ENCODE results near the gene CFTR.
A peak's percentile ranks its signal among the peaks of the same experiment; 100 is the strongest.

The CFTR gene

DNA sequence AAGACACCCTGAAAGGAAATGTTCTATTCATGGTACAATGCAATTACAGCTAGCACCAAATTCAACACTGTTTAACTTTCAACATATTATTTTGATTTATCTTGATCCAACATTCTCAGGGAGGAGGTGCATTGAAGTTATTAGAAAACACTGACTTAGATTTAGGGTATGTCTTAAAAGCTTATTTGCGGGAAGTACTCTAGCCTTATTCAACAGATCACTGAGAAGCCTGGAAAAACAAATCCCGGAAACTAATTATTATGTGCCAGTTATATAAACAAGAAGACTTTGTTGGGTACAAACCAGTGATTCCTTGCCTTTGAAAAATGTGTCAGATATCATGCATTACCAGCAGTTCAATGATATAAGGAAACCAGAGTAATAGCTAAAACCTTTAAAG is 160.1 kb downstream of the CFTR start:
- in situ Hi-C loops (cut with HindIII; ENCODE audit: low sequenced_read_pairs): no loop called here
- no peak for DNase-seq (ENCODE audit: low read depth, low spot score)
- H3K4me3 ChIP-seq (ENCODE audit: low read depth, low read length): no peak overlapping the region
- TF ChIP-seq, protein P1, sequence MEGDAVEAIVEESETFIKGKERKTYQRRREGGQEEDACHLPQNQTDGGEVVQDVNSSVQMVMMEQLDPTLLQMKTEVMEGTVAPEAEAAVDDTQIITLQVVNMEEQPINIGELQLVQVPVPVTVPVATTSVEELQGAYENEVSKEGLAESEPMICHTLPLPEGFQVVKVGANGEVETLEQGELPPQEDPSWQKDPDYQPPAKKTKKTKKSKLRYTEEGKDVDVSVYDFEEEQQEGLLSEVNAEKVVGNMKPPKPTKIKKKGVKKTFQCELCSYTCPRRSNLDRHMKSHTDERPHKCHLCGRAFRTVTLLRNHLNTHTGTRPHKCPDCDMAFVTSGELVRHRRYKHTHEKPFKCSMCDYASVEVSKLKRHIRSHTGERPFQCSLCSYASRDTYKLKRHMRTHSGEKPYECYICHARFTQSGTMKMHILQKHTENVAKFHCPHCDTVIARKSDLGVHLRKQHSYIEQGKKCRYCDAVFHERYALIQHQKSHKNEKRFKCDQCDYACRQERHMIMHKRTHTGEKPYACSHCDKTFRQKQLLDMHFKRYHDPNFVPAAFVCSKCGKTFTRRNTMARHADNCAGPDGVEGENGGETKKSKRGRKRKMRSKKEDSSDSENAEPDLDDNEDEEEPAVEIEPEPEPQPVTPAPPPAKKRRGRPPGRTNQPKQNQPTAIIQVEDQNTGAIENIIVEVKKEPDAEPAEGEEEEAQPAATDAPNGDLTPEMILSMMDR (IDR thresholded peaks at IDR 0.05; ENCODE audit: low read depth, low read length): no peak

DNA sequence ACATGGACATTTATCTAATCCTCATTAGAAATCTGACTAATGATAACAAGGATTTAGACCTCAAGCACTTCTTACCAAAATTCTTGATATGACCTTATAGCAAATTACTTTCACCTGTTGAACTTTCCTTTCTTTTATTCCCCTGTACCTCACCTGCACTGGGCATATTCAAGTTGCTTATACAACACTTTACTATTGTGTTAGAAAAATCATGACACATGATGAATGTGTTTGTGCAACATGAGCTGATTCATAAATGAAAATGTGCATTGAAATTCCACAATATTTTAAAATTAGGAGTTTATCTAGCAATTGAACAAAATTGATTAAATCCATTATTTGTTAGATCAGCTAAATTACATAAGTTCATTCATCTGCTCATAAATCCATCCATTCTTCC is 160.6 kb downstream of the CFTR start:
- H3K4me3 ChIP-seq (ENCODE audit: low read depth, low read length): no peak overlapping the region
- in situ Hi-C loops (cut with HindIII; ENCODE audit: low sequenced_read_pairs): no loop called here
- DNase-seq (ENCODE audit: low read depth, low spot score): no peak
- TF ChIP-seq, protein P1 (IDR thresholded peaks at IDR 0.05; ENCODE audit: low read depth, low read length): no peak

DNA sequence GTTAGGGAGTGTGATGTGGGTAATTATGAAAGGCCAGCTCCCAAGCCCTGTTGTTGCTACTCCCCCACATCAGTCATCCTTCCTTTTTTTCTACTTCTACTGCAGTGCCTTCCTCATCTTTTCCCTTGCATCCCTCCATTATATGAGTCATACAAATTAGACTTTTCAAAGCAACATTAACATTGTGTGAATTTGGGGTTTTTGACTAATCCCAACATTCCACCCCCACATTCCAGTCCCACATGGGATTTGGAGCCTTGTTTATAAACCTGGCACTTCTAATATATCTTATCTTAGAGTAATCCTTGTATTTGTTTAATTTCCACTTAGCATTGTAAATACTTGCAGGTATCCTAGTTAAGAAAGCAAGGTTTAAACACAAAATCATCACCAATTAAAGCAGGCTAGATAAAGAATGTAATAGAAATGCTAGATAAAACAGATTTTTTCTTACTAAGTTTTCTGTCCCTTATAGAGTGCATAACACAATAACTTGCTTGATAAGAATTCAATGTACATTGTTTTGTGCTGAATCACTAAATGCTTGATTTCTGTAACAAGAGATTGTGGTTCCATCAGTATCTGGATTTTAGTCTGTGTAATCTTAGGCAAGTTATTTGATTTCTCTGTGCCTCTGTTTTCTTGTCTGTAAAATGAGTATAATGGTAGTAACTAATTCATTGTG is 165.8 kb downstream of the CFTR start:
- H3K4me3 ChIP-seq (ENCODE audit: low read depth, low read length): no peak overlapping the region
- DNase-seq (ENCODE audit: low read depth, low spot score): peak; percentile 69
- in situ Hi-C loops (cut with HindIII; ENCODE audit: low sequenced_read_pairs): no loop called here
- TF ChIP-seq, protein P1 (IDR thresholded peaks at IDR 0.05; ENCODE audit: low read depth, low read length): no peak

DNA sequence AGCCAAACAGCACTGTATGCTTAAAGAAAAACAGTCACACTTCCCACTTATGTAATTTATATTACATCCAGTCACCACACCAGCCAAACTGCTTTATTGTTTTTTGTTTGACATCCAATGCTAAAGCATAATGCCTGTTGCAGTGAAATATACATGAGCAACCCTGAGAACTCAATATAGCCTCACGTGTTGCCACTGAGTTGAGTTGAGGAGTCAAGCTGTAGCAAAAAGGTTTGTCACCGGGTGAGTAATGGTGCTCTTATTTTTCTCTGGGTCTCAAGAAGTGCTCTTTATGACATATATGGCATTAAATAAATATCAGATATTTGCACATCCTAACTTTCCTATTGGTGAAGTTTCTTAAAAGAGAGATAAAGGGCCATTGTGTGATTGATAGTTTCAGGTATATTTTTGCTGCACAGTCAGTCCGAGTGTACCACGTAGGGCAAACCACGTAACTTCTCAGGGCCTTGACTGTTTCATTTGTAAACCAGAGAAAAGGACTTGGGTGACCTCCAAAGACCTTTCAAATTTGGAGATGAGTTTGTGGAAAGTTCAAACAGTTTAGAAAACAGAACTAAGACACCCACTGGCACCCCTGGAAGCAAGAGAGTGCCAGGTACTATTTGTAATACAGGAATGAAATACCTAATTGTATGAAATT is 168.5 kb downstream of the CFTR start:
- H3K4me3 ChIP-seq (ENCODE audit: low read depth, low read length): no peak overlapping the region
- TF ChIP-seq, protein P1 (IDR thresholded peaks at IDR 0.05; ENCODE audit: low read depth, low read length): no peak
- no peak for DNase-seq (ENCODE audit: low read depth, low spot score)
- in situ Hi-C loops (cut with HindIII; ENCODE audit: low sequenced_read_pairs): no loop called here

DNA sequence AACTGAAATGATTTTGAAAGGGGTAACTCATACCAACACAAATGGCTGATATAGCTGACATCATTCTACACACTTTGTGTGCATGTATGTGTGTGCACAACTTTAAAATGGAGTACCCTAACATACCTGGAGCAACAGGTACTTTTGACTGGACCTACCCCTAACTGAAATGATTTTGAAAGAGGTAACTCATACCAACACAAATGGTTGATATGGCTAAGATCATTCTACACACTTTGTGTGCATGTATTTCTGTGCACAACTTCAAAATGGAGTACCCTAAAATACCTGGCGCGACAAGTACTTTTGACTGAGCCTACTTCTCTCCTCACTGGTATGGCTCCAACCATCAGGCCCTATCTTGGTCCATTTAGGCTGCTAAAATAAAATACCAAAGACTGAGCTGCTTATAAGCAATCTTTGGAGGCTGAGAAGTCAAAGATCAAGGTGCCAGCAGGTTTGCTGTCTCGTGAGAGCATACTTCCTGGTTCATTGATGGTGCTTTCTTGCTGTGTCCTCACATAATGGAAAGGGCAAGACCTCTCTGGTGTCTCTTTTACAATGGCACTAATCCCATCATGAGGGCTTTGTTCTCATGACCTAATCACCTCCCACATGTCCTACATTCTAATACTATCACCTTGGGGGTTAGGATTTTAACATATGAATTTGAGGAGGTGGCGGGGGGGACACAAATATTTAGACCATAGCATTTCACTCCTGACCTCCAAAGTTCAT is 173.3 kb downstream of the CFTR start:
- no peak for DNase-seq (ENCODE audit: low read depth, low spot score)
- TF ChIP-seq, protein P1 (IDR thresholded peaks at IDR 0.05; ENCODE audit: low read depth, low read length): no peak
- H3K4me3 ChIP-seq (ENCODE audit: low read depth, low read length): no peak overlapping the region
- in situ Hi-C loops (cut with HindIII; ENCODE audit: low sequenced_read_pairs): no loop called here

DNA sequence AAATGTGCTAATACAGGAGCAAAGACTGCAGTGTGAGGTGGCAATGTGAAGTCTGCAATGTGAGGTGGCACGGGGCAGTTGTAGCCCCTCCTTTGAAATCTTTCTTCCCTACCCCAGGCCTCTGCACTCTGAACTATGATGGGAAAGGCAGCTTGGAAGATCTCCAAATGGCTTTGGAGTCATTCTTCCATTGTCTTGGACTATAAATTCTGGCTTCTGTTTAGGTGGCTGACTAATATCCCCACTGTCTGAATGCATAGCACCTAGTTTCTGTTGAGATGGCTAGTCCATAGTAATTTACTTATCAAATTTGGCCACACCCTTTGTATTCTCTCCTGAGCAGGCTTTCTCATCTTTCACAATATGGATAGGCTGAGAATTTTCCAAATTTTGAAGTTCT is 175.0 kb downstream of the CFTR start:
- TF ChIP-seq, protein P1 (IDR thresholded peaks at IDR 0.05; ENCODE audit: low read depth, low read length): no peak
- H3K4me3 ChIP-seq (ENCODE audit: low read depth, low read length): no peak overlapping the region
- in situ Hi-C loops (cut with HindIII; ENCODE audit: low sequenced_read_pairs): no loop called here
- no peak for DNase-seq (ENCODE audit: low read depth, low spot score)
